SK-N-SH treated with all-trans-retinoic acid at 6 μM for 48 hours (cell line): ENCODE measurements around the gene SRGAP1.

Source experiments
- BACH2 ChIP-seq: fragments of 250-450 bp; sonication (Bioruptor Pico); IDR thresholded peaks from 2 replicates; pipeline ENCODE4 v1.9.0; 2021; ENCODE audit warnings: mild to moderate bottlenecking, borderline replicate concordance
- ESRRG ChIP-seq: fragments of 250-450 bp; sonication (Bioruptor Pico); IDR thresholded peaks from 2 replicates; pipeline ENCODE4 v1.6.1; 2021; ENCODE audit warnings: mild to moderate bottlenecking
- GLIS3 ChIP-seq: fragments of 250-450 bp; sonication (Bioruptor Pico); IDR thresholded peaks from 2 replicates; pipeline ENCODE4 v1.5.0; 2020; ENCODE audit warnings: mild to moderate bottlenecking, moderate library complexity
- RARB ChIP-seq: fragments of 250-450 bp; sonication (Bioruptor Pico); IDR thresholded peaks from 2 replicates; pipeline ENCODE4 v1.8.0; 2021; ENCODE audit warnings: mild to moderate bottlenecking, moderate library complexity
- ZC3H10 ChIP-seq: fragments of 250-450 bp; sonication (Bioruptor Pico); IDR thresholded peaks from 2 replicates; pipeline ENCODE4 v1.5.1; 2021; ENCODE audit warnings: mild to moderate bottlenecking, moderate library complexity

- no peak for TF ChIP-seq RARB (CRISPR knock-in tag)
- no peak for TF ChIP-seq ESRRG (CRISPR knock-in tag)
- TF ChIP-seq GLIS3 (CRISPR knock-in tag) = no peak
- no peak for TF ChIP-seq ZC3H10 (CRISPR knock-in tag)
- TF ChIP-seq BACH2 (CRISPR knock-in tag) = no peak
Observed at GRCh38 chr12:64160711-64161060, 316.2 kb downstream of the SRGAP1 start.
